Small intestine (tissue), 7 donors: Measurements from ENCODE around the gene FAM76A. TPM values are rescaled to one million over a fixed set of nuclear protein-coding genes. Genes with fewer than 3 reads are reported as not detected.
"Not testable (repeated sequence)": the region's sequence is repeated elsewhere in the genome, so short reads cannot be mapped to it uniquely, and the experiment has no call there.

Experiments used
- DNase-seq, 2 donors: peaks; one replicate each; pipeline versions ENCODE4 v3.0.0 to v3.0.0-alpha.2; 2013
- FAIRE-seq: peaks from 2 replicates; lab custom pipeline; 2012; peaks lifted over from hg19 to GRCh38; lab: Jason Lieb, UNC
- H3K27ac ChIP-seq, 3 donors: one replicate each; pipeline ENCODE4 v1.5.1; 2013; ENCODE audit warnings: low read length in 2 of 3, mild to moderate bottlenecking in 2 of 3, control low read depth in 1 of 3, inconsistent platforms in 1 of 3, low read depth in 1 of 3, moderate library complexity in 1 of 3
- H3K27me3 ChIP-seq, 3 donors: one replicate each; pipeline ENCODE4 v1.6.1; 2013; ENCODE audit warnings: low read length in 3 of 3, inconsistent platforms in 1 of 3; ENCODE audit not compliant: control insufficient read depth in 3 of 3, insufficient read depth in 3 of 3
- H3K36me3 ChIP-seq, 3 donors: one replicate each; pipeline ENCODE4 v1.6.1; 2013; ENCODE audit warnings: low read length in 3 of 3, inconsistent platforms in 1 of 3, low read depth in 1 of 3, mild to moderate bottlenecking in 1 of 3, moderate library complexity in 1 of 3; ENCODE audit not compliant: control insufficient read depth in 3 of 3, insufficient read depth in 2 of 3
- H3K4me1 ChIP-seq, 3 donors: one replicate each; pipeline ENCODE4 v1.6.1; 2013; ENCODE audit warnings: low read length in 2 of 3, inconsistent platforms in 1 of 3, low read depth in 1 of 3, mild to moderate bottlenecking in 1 of 3, moderate library complexity in 1 of 3; ENCODE audit not compliant: control insufficient read depth in 3 of 3, insufficient read depth in 2 of 3
- H3K4me3 ChIP-seq, 3 donors: one replicate each; pipeline ENCODE4 v1.5.1; 2013; ENCODE audit warnings: low read length in 3 of 3, control low read depth in 1 of 3, inconsistent platforms in 1 of 3, low read depth in 1 of 3, mild to moderate bottlenecking in 1 of 3, moderate library complexity in 1 of 3
- H3K9me3 ChIP-seq, 2 donors: one replicate each; pipeline ENCODE4 v1.6.1; 2013; ENCODE audit warnings: low read depth in 1 of 2, low read length in 1 of 2; ENCODE audit not compliant: control insufficient read depth in 2 of 2, insufficient read depth in 1 of 2
- WGBS, 3 donors: extraction: QIAGEN DNeasy Blood & Tissue Kit; methylation state at CpG; one replicate each; pipeline ENCODE4 v1.1.7; 2013; 5-methylcytosine and 5-hydroxymethylcytosine counted together
- polyA plus RNA-seq, 4 donors: library from polyadenylated mRNA; stranded (reverse) in 3 of 4; unstranded in 1 of 4; fragments of 200-250 nt in 3 of 4; fragments of 120-200 nt in 1 of 4; gene quantifications; one replicate each; pipeline versions ENCODE4 v1.2.1 to v1.2.3, GENCODE V29; 2013
- donor health status: healthy with polysubstance abuse.
- donor health status: control.
- donor health status: control.
- donor health status: Bipolar disorder and iron deficiency.
- donor health status: healthy.

The FAM76A gene
- polyA plus RNA-seq, 4 donors = 3.5 to 8.3 (median 4.1) TPM

- not testable (repeated sequence) for H3K4me3 ChIP-seq, H3K36me3 ChIP-seq, H3K27ac ChIP-seq, DNase-seq, FAIRE-seq, H3K9me3 ChIP-seq, H3K27me3 ChIP-seq
- peaks cover 4 to 19% (median 6%) of the 10 kb centered on the region in 3 donors for H3K4me1 ChIP-seq
- 63 to 78% (median 76%) methylated on average over 3 of the region's 3 CpGs for WGBS, 3 donors
Observed at GRCh38 chr1:27775336-27775735, 49.6 kb downstream of the FAM76A start.

- H3K9me3 ChIP-seq, FAIRE-seq, H3K27ac ChIP-seq, H3K36me3 ChIP-seq, H3K27me3 ChIP-seq, H3K4me3 ChIP-seq, DNase-seq: not testable (repeated sequence)
- H3K4me1 ChIP-seq = peaks cover 4 to 19% (median 6%) of the 10 kb centered on the region in 3 donors
Observed at GRCh38 chr1:27776276-27776675, 50.5 kb downstream of the FAM76A start.

DNA sequence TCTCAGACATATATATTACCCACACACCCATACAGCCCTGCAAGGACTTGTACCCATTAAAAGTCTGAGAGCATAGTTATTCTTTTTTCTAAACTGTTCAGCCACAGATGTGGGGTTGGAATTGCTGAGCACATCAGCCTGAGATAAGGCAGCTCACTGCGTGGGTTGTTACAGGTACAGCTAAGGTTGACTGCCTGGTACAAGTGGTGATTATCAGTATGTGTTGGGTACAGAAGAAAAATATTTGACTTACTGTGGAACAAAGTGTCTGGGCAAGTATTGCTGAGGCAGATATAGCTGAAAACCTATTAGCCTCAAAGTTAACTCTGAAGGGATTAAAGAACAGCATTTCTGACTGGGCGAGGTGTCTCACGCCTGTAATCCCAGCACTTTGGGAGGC lies 52.3 kb downstream of the FAM76A start:
- WGBS, 3 donors = 60 to 82% (median 76%) methylated on average over 3 of the region's 3 CpGs
- DNase-seq (peak; percentile 25 to 45), FAIRE-seq (no peak)
- Histone ChIP-seq H3K9me3 (no peaks in the 10 kb centered on the region), H3K27ac (peak overlapping the region in 1 of 3 donors; percentile 24), H3K36me3 (peaks cover 0 to 11% (median 0%) of the 10 kb centered on the region in 3 donors), H3K27me3 (no peaks in the 10 kb centered on the region), H3K4me1 (peaks cover 4 to 19% (median 6%) of the 10 kb centered on the region in 3 donors), H3K4me3 (no peak overlapping the region)

DNA sequence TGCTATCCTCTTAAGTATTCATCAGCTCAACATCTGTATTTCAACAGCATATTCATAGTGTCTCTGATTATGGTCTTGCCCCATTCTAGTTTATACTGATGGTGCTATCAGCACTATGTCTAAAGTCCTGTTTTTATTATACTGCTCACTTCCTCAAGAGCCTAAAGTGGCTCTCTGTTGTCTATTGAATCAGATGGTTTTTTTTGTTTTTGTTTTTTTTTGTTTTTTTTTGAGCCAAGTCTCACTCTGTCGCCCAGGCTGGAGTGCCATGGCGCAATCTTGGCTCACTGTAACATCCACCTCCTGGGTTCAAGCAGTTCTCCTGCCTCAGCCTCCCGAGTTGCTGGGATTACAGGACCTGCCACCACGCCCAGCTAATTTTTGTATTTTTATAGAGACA lies 53.4 kb downstream of the FAM76A start:
- peak; percentile 59 to 65 for DNase-seq
- Histone ChIP-seq H3K36me3 (peaks cover 0 to 12% (median 0%) of the 10 kb centered on the region in 3 donors), H3K4me1 (peaks cover 2 to 16% (median 8%) of the 10 kb centered on the region in 3 donors), H3K9me3 (no peaks in the 10 kb centered on the region), H3K27me3 (no peaks in the 10 kb centered on the region), H3K4me3 (no peak overlapping the region), H3K27ac (peak overlapping the region in 1 of 3 donors; percentile 36)
- 40 to 63% (median 43%) methylated on average over 4 of the region's 4 CpGs for WGBS, 3 donors
- no peak for FAIRE-seq

GRCh38 chr1:27782950-27783349 lies 57.2 kb downstream of the FAM76A start:
- FAIRE-seq = no peak
- no peak for DNase-seq
- Histone ChIP-seq H3K27me3 (no peaks in the 10 kb centered on the region), H3K27ac (no peak overlapping the region), H3K36me3 (peaks cover 0 to 14% (median 0%) of the 10 kb centered on the region in 3 donors), H3K4me1 (peaks cover 0 to 23% (median 9%) of the 10 kb centered on the region in 3 donors), H3K4me3 (no peak overlapping the region), H3K9me3 (no peaks in the 10 kb centered on the region)
- 93 to 97% (median 93%) methylated on average over 3 of the region's 3 CpGs for WGBS, 3 donors

DNA sequence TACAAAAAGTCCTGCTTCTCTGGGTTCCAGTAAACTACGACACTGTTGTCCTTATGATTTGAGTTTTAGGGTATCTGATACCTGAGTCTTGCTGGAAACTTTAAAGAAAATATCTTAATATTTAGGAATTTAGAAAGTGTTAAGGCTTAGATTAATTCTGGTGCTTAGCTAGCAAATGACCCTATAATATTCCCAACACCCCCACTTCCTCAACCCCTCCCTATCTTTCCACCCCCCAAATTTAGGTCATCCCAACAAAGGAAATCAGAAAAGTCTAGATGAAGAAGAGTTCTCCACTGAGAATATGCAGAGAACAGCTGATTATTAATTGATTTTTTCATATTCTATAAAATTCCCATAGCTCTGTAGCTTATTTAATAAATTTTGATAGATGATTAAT lies 58.9 kb downstream of the FAM76A start:
- H3K4me1 ChIP-seq = peaks cover 0 to 20% (median 4%) of the 10 kb centered on the region in 3 donors
- H3K4me3 ChIP-seq = no peak overlapping the region
- no peak for FAIRE-seq
- 94 to 100% (median 100%) methylated on average over 1 of the region's 1 CpG for WGBS, 3 donors
- H3K27me3 ChIP-seq = no peaks in the 10 kb centered on the region
- H3K9me3 ChIP-seq = no peaks in the 10 kb centered on the region
- peaks cover 0 to 14% (median 0%) of the 10 kb centered on the region in 3 donors for H3K36me3 ChIP-seq
- peak overlapping the region in 2 of 3 donors; percentile 16 to 75 for H3K27ac ChIP-seq
- DNase-seq = no peak

DNA sequence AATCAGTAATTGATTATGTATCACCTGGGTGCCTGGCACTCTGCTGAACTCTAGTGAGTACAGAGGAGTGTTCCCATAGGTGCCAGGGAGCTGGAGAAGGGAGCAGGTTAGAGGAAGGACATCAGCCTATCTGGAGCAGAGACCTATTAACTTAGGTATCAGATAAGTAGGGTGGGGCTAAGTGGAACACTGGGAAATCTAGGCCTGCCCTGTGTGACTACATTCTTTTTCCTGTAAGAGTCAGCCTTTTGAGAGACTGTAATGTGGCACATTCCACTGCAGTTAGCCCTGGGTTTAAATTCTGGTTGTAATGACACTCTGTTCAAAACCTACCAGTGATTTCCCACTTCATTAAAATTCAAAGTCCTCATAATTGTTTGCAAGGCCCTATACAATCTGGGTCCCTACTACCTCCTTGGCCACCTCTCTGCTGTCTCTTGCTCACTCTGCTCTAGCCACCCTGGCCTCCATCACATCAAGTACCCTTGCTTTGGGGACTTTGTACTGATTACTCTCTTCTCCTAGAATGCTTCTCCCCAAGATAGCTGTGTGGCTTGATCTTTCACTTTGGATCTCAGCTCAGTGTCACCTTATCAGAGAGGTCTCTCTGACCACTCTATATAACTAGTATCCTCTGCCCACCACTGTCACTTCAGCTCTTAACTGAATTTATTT lies 60.2 kb downstream of the FAM76A start:
- Histone ChIP-seq H3K27ac (peak overlapping the region; percentile 75 to 89 (median 82)), H3K9me3 (no peaks in the 10 kb centered on the region), H3K36me3 (peaks cover 2 to 14% (median 3%) of the 10 kb centered on the region in 3 donors), H3K4me1 (peaks cover 0 to 22% (median 4%) of the 10 kb centered on the region in 3 donors), H3K4me3 (no peak overlapping the region), H3K27me3 (no peaks in the 10 kb centered on the region)
- peak; percentile 76 to 95 for DNase-seq
- FAIRE-seq = no peak

- peaks cover 3 to 16% (median 5%) of the 10 kb centered on the region in 3 donors for H3K36me3 ChIP-seq
- H3K9me3 ChIP-seq = no peaks in the 10 kb centered on the region
- no peaks in the 10 kb centered on the region for H3K27me3 ChIP-seq
- DNase-seq = peak in 1 of 2 donors; percentile 26
- peaks cover 0 to 22% (median 4%) of the 10 kb centered on the region in 3 donors for H3K4me1 ChIP-seq
- no peak overlapping the region for H3K4me3 ChIP-seq
- no peak for FAIRE-seq
- peak overlapping the region in 1 of 3 donors; percentile 3 for H3K27ac ChIP-seq
Observed at GRCh38 chr1:27787895-27788294, 62.1 kb downstream of the FAM76A start.
